Nephron (organoid): ENCODE measurements around the gene ADAMTS14.

Experiments
- H3K27ac Mint-ChIP-seq, 3 experiments: 2 replicates each; pipeline ENCODE4 v1.8.0; 2020; ENCODE audit warnings: mixed read lengths in 3 of 3, mild to moderate bottlenecking in 2 of 3, moderate library complexity in 1 of 3
- H3K27me3 Mint-ChIP-seq: 2 replicates; pipeline ENCODE4 v1.8.0; 2021; ENCODE audit warnings: low read depth, mild to moderate bottlenecking, moderate library complexity, mixed read lengths
- H3K36me3 Mint-ChIP-seq: 2 replicates; pipeline ENCODE4 v1.8.0; 2020; ENCODE audit warnings: low read depth, mixed read lengths
- H3K4me1 Mint-ChIP-seq: 2 replicates; pipeline ENCODE4 v1.8.0; 2020; ENCODE audit warnings: mixed read lengths
- H3K4me3 Mint-ChIP-seq, 3 experiments: 2 replicates each; pipeline ENCODE4 v1.8.0; 2020; ENCODE audit warnings: mild to moderate bottlenecking in 3 of 3, mixed read lengths in 3 of 3, moderate library complexity in 2 of 3
- H3K9me3 Mint-ChIP-seq: 2 replicates; pipeline ENCODE4 v1.8.0; 2020; ENCODE audit warnings: mixed read lengths
- TF ChIP-seq, protein P1 (sequence below), 3 experiments: fragments of 200-600 bp; sonication (generic); IDR thresholded peaks; one replicate each; pipeline ENCODE4 v1.5.0; 2021; ENCODE audit warnings: antibody characterized with exemption in 3 of 3; ENCODE audit not compliant: unreplicated experiment in 3 of 3

ADAMTS14 gene

DNA sequence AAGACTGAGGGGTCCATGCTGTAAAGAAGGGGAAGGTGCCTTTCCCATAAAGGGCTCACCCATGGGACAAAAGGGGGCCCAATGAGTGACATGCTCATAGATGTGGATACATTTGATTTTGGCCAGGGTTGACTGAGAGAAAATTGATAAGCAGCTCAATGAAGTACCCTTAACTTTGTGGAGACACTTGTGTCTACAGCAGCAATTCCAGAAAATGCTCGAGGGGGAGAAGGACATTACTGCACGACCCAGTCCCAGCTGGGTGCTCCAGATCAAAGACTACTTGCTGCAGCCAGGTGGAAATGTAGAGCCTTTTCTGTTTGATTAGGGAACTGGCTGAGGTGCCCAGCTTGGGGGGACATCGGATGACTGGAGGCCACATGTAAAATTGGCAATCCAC lies 22.2 kb upstream of the ADAMTS14 start:
- H3K27ac Mint-ChIP-seq: no peak overlapping the region
- H3K4me3 Mint-ChIP-seq: no peak overlapping the region
- peaks cover 15% of the 10 kb centered on the region for H3K4me1 Mint-ChIP-seq
- H3K27me3 Mint-ChIP-seq: peaks cover 21% of the 10 kb centered on the region
- H3K36me3 Mint-ChIP-seq: no peaks in the 10 kb centered on the region
- TF ChIP-seq, protein P1, sequence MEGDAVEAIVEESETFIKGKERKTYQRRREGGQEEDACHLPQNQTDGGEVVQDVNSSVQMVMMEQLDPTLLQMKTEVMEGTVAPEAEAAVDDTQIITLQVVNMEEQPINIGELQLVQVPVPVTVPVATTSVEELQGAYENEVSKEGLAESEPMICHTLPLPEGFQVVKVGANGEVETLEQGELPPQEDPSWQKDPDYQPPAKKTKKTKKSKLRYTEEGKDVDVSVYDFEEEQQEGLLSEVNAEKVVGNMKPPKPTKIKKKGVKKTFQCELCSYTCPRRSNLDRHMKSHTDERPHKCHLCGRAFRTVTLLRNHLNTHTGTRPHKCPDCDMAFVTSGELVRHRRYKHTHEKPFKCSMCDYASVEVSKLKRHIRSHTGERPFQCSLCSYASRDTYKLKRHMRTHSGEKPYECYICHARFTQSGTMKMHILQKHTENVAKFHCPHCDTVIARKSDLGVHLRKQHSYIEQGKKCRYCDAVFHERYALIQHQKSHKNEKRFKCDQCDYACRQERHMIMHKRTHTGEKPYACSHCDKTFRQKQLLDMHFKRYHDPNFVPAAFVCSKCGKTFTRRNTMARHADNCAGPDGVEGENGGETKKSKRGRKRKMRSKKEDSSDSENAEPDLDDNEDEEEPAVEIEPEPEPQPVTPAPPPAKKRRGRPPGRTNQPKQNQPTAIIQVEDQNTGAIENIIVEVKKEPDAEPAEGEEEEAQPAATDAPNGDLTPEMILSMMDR (IDR thresholded peaks at IDR 0.05; ENCODE audit: unreplicated experiment in 3 of 3): no peak
- H3K9me3 Mint-ChIP-seq: peaks cover 44% of the 10 kb centered on the region

GRCh38 chr10:70650718-70651117 lies 21.6 kb upstream of the ADAMTS14 start:
- TF ChIP-seq, protein P1 (IDR thresholded peaks at IDR 0.05; ENCODE audit: unreplicated experiment in 3 of 3): no peak
- Mint-ChIP-seq H3K36me3 (no peaks in the 10 kb centered on the region), H3K27me3 (peaks cover 21% of the 10 kb centered on the region), H3K4me3 (no peak overlapping the region), H3K27ac (no peak overlapping the region), H3K4me1 (peaks cover 15% of the 10 kb centered on the region), H3K9me3 (peaks cover 44% of the 10 kb centered on the region)

- Mint-ChIP-seq H3K4me3 (no peak overlapping the region), H3K27me3 (peaks cover 17% of the 10 kb centered on the region)
These were observed 20.6 kb upstream of the ADAMTS14 start for GRCh38 chr10:70651661-70652060.

DNA sequence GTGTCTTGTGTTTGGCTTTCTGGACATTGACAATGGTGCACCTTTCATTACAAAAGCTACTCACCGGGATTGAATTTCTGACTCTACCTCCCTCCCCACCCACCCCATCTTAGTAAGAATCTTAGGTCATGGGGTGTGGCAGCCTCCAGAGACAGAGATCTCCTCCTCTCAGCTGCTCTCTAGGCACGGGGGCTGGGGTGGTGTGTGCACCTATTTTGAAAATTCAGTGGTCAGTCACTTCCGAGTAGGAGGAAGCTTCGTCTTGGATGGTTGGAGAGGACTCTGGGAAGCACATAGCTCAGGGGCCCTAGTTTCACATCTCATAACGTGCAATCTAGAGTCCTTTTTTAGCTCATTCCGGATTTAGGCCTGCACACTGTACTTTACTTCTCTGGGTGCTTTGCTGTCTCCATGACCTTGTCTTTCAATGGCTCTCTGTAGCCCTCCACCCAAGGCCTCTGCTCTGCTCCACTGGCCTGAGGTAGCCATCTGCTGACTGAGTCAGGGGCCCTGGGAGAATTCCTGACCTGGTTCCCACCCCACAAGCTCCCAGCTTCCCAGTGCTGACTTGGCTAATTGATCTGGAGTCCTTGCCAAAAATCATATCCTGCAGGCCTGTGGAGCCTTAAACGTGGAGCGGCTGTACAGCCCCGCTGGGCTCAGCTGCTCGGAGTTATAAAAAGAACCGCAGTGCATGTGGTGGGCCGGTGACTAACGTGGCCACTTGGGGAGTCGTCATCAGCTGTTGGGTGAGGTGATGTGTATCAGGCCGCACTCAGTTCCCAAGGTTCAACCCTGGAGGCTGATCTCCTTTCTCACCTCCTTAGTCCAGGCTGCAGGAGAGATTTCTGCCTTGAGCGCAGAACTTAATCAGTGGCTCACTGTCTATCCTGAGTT lies 19.3 kb upstream of the ADAMTS14 start:
- Mint-ChIP-seq H3K4me1 (peaks cover 25% of the 10 kb centered on the region), H3K27ac (peak overlapping the region; percentile 65 to 98 (median 91)), H3K27me3 (peaks cover 17% of the 10 kb centered on the region), H3K9me3 (peaks cover 52% of the 10 kb centered on the region), H3K36me3 (no peaks in the 10 kb centered on the region), H3K4me3 (peak overlapping the region in 1 of 3 experiments; percentile 68)
- TF ChIP-seq, protein P1 (IDR thresholded peaks at IDR 0.05; ENCODE audit: unreplicated experiment in 3 of 3): no peak

More at GRCh38 chr10:70651661-70652060, 20.6 kb upstream of the ADAMTS14 start:
- H3K36me3 Mint-ChIP-seq: no peaks in the 10 kb centered on the region
- TF ChIP-seq, protein P1 (IDR thresholded peaks at IDR 0.05; ENCODE audit: unreplicated experiment in 3 of 3): no peak
- peaks cover 22% of the 10 kb centered on the region for H3K4me1 Mint-ChIP-seq
- peaks cover 45% of the 10 kb centered on the region for H3K9me3 Mint-ChIP-seq
- peak overlapping the region in 1 of 3 experiments; percentile 41 for H3K27ac Mint-ChIP-seq

- peaks cover 17% of the 10 kb centered on the region for H3K27me3 Mint-ChIP-seq
- H3K36me3 Mint-ChIP-seq: no peaks in the 10 kb centered on the region
- H3K9me3 Mint-ChIP-seq: peaks cover 47% of the 10 kb centered on the region
- H3K27ac Mint-ChIP-seq: peak overlapping the region in 1 of 3 experiments; percentile 59
- TF ChIP-seq, protein P1 (IDR thresholded peaks at IDR 0.05; ENCODE audit: unreplicated experiment in 3 of 3): no peak
- H3K4me1 Mint-ChIP-seq: peaks cover 25% of the 10 kb centered on the region
- no peak overlapping the region for H3K4me3 Mint-ChIP-seq
These were observed 17.0 kb upstream of the ADAMTS14 start for GRCh38 chr10:70655316-70655715.
